PC-3 (cell line): ENCODE data around the gene DIP2C. TPM values are rescaled to one million over a fixed set of nuclear protein-coding genes. Genes with fewer than 3 reads are reported as not detected.
"Not testable (repeated sequence)": the region's sequence is repeated elsewhere in the genome, so short reads cannot be mapped to it uniquely, and the experiment has no call there.

ENCODE experiments used
- ATAC-seq: fragments of 200-7000 bp; cut with Tn5 transposase; 2 replicates; pipeline ENCODE4 v1.9.1; 2020; ENCODE audit warnings: mild to moderate bottlenecking, moderate library complexity
- BruUV-seq: library from RNA; stranded (reverse); fragments of 400-500 nt; replicated peaks from 2 replicates; lab custom pipeline; 2021; lab: Mats Ljungman, UMichigan
- CTCF ChIA-PET: fragments of 300-600 bp; sonication (Branson Sonifier 250); formaldehyde crosslinking; loops from one replicate; lab custom pipeline; 2022; ENCODE audit warnings: antibody characterized with exemption; lab: Charles Lee
- POLR2A ChIA-PET: fragments of 300-600 bp; sonication (Branson Sonifier 250); formaldehyde crosslinking; loops from one replicate; lab custom pipeline; 2022; ENCODE audit warnings: antibody characterized with exemption; ENCODE audit not compliant: unreplicated experiment; lab: Charles Lee
- DNase-seq: peaks from one replicate; pipeline ENCODE4 v3.0.0-alpha.2; 2015
- H2AFZ ChIP-seq: fragments of 300-600 bp; sonication (generic); 2 replicates; pipeline ENCODE4 v1.6.0; 2016; ENCODE audit warnings: antibody characterized with exemption, low read length
- H3F3A ChIP-seq: fragments of 300-600 bp; sonication (generic); one replicate; pipeline ENCODE4 v1.6.0; 2017; ENCODE audit warnings: antibody characterized with exemption, low read length, control low read depth, mild to moderate bottlenecking; ENCODE audit not compliant: unreplicated experiment
- H3K27ac ChIP-seq: fragments of 300-600 bp; sonication (generic); 2 replicates; pipeline ENCODE4 v1.5.1; 2016; ENCODE audit warnings: mild to moderate bottlenecking, low read length
- H3K27me3 ChIP-seq: fragments of 300-600 bp; sonication (generic); 2 replicates; pipeline ENCODE4 v1.6.1; 2016; ENCODE audit warnings: low read length, mixed read lengths
- H3K36me3 ChIP-seq: fragments of 300-600 bp; sonication (generic); 2 replicates; pipeline ENCODE4 v1.6.1; 2016; ENCODE audit warnings: low read depth, mixed run types, low read length, mixed read lengths
- H3K4me1 ChIP-seq: fragments of 300-600 bp; sonication (generic); 2 replicates; pipeline ENCODE4 v1.5.1; 2016; ENCODE audit warnings: low read length; ENCODE audit not compliant: insufficient read depth
- H3K4me2 ChIP-seq: fragments of 300-600 bp; sonication (generic); 2 replicates; pipeline ENCODE4 v1.6.0; 2016; ENCODE audit warnings: low read length
- H3K4me3 ChIP-seq: fragments of 300-600 bp; sonication (generic); 2 replicates; pipeline ENCODE4 v1.5.1; 2016; ENCODE audit warnings: mild to moderate bottlenecking, low read length, mixed read lengths
- H3K79me2 ChIP-seq: fragments of 300-600 bp; sonication (generic); 2 replicates; pipeline ENCODE4 v1.6.1; 2017; ENCODE audit warnings: low read length, mixed read lengths
- H3K9ac ChIP-seq: fragments of 300-600 bp; sonication (generic); 2 replicates; pipeline ENCODE4 v1.6.0; 2016; ENCODE audit warnings: mild to moderate bottlenecking, low read length
- H3K9me2 ChIP-seq: fragments of 300-600 bp; sonication (generic); replicated peaks from 2 replicates; pipeline ENCODE4 v1.6.1; 2016; ENCODE audit warnings: mixed run types, low read length, mixed read lengths
- H3K9me3 ChIP-seq: fragments of 300-600 bp; sonication (generic); 2 replicates; pipeline ENCODE4 v1.6.1; 2016; ENCODE audit warnings: low read length, mixed read lengths
- H4K20me1 ChIP-seq: fragments of 300-600 bp; sonication (generic); 2 replicates; pipeline ENCODE4 v1.6.1; 2016; ENCODE audit warnings: low read length, mixed read lengths
- EZH2 ChIP-seq: fragments of 300-600 bp; sonication (generic); IDR thresholded peaks from one replicate; pipeline ENCODE4 v1.6.1; 2017; ENCODE audit warnings: antibody characterized with exemption, mild to moderate bottlenecking, low read length; ENCODE audit not compliant: unreplicated experiment
- EZH2phosphoT487 ChIP-seq: fragments of 300-600 bp; sonication (generic); IDR thresholded peaks from 2 replicates; pipeline ENCODE4 v1.6.1; 2018; ENCODE audit warnings: mild to moderate bottlenecking, antibody characterized with exemption, low read length, borderline replicate concordance
- intact Hi-C: fragments of 100-400 bp; cut with micrococcal nuclease; formaldehyde crosslinking; loops from 2 replicates; pipeline ENCODE4 v1.9.0; 2023
- total RNA-seq: library from RNA; depleted of rRNA; stranded (reverse); fragments of >200 nt; gene quantifications from 2 replicates; pipeline ENCODE4 v1.2.3, GENCODE V29; 2014
- TF ChIP-seq, protein P1 (sequence below): fragments of 300-600 bp; sonication (generic); conservative IDR thresholded peaks from 2 replicates; pipeline ENCODE4 v1.5.1; 2017; ENCODE audit warnings: antibody characterized with exemption, low read depth, mild to moderate bottlenecking, low read length

DIP2C gene
- total RNA-seq, 1 experiment from 2014 or later: 3.1 TPM

DNA sequence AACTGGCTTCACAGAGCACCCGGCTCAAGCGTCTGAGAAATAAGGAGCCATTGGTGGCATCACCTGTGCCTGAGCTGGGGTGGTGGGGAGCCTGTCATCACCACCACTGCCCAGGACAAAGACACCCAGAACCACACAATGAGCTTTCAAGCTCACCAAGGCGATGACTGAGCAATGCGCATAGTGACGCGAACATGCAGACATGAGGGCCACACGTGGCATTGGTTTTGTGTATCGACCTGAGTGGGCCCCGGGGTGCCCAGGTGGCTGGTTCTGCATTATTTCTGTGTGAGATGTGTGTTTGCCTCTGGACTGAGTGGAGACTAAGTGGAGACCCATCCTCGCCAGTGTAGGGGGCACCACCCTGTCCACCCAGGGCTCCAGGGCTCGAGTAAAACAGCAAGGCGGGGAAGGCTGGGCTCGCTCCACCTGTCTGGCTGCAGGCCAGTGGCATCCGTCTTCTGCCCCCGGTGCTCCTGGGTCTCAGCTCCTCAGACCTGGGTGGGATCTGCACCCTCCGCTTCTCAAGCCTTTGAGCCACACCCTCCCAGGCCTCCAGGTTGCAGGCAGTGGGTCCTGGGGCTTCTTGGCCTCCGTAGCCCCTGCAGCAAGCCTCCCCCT is 92.6 kb downstream of the DIP2C start:
- Histone ChIP-seq H3K79me2 (no peaks in the 10 kb centered on the region), H2AFZ (no peak overlapping the region), H4K20me1 (no peaks in the 10 kb centered on the region), H3F3A (no peaks in the 10 kb centered on the region), H3K4me1 (no peaks in the 10 kb centered on the region), H3K4me3 (no peak overlapping the region), H3K27me3 (no peaks in the 10 kb centered on the region), H3K9me2 (no peaks in the 10 kb centered on the region), H3K36me3 (no peaks in the 10 kb centered on the region), H3K4me2 (no peak overlapping the region), H3K9me3 (no peaks in the 10 kb centered on the region), H3K9ac (no peak overlapping the region), H3K27ac (no peak overlapping the region)
- DNase-seq (no peak), ATAC-seq (no peak)
- BruUV-seq: no TSS peak
- intact Hi-C loops: no loop called here
- ChIA-PET CTCF (no interaction called here), POLR2A (no interaction called here)
- no peak for TF ChIP-seq EZH2
- no peak for TF ChIP-seq EZH2phosphoT487
- TF ChIP-seq, protein P1, sequence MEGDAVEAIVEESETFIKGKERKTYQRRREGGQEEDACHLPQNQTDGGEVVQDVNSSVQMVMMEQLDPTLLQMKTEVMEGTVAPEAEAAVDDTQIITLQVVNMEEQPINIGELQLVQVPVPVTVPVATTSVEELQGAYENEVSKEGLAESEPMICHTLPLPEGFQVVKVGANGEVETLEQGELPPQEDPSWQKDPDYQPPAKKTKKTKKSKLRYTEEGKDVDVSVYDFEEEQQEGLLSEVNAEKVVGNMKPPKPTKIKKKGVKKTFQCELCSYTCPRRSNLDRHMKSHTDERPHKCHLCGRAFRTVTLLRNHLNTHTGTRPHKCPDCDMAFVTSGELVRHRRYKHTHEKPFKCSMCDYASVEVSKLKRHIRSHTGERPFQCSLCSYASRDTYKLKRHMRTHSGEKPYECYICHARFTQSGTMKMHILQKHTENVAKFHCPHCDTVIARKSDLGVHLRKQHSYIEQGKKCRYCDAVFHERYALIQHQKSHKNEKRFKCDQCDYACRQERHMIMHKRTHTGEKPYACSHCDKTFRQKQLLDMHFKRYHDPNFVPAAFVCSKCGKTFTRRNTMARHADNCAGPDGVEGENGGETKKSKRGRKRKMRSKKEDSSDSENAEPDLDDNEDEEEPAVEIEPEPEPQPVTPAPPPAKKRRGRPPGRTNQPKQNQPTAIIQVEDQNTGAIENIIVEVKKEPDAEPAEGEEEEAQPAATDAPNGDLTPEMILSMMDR: no peak

DNA sequence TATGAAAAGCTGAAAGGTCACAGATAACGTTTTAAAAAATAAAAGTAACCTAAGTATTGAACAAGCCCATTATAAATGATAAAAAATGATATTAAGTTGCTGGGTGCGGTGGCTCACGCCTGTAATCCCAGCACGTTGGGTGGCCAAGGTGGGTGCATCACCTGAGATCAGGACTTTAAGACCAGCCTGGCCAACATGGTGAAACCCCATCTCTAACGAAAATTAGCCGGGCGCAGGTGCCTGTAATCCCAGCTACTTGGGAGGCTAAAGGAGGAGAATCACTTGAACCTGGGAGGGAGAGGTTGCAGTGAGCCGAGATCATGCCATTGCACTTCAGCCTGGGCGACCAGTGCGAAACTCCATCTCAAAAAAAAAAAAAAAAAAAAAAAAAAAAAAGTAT is 93.3 kb downstream of the DIP2C start:
- H2AFZ ChIP-seq, H3K9ac ChIP-seq, H3K4me1 ChIP-seq, H3K27ac ChIP-seq, ATAC-seq, H3K4me2 ChIP-seq, H3F3A ChIP-seq, CTCF ChIA-PET, H3K4me3 ChIP-seq, H3K9me3 ChIP-seq, BruUV-seq, H3K36me3 ChIP-seq, H3K27me3 ChIP-seq, intact Hi-C loops, H3K9me2 ChIP-seq, H4K20me1 ChIP-seq, DNase-seq, H3K79me2 ChIP-seq, POLR2A ChIA-PET: not testable (repeated sequence)

DNA sequence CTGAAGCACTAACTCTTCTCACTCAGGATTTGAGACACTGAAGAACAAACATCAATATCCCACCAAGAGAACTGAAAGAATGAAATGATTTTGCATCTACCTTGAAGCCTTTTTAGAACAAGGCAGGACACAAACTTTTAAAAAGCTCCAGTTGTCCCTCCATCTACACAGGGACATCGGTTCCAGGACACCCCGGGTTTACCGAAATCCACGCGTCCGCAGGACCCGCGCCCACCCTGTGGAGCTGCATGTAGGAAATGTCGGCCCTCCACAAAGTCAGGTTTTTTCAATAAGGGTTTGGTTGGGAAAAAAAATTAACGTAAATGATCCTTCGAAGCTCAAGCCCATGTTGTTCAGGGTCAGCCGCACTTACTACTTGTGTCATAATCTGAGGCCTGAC is 94.0 kb downstream of the DIP2C start:
- Histone ChIP-seq H3K9me3 (no peaks in the 10 kb centered on the region), H3K79me2 (no peaks in the 10 kb centered on the region), H2AFZ (no peak overlapping the region), H3K4me3 (no peak overlapping the region), H3K27ac (no peak overlapping the region), H3K9me2 (no peaks in the 10 kb centered on the region), H3K9ac (no peak overlapping the region), H4K20me1 (no peaks in the 10 kb centered on the region), H3K4me2 (no peak overlapping the region), H3F3A (no peaks in the 10 kb centered on the region), H3K36me3 (no peaks in the 10 kb centered on the region), H3K4me1 (no peaks in the 10 kb centered on the region), H3K27me3 (no peaks in the 10 kb centered on the region)
- intact Hi-C loops: no loop called here
- TF ChIP-seq EZH2phosphoT487 (no peak), EZH2 (no peak)
- TF ChIP-seq, protein P1: no peak
- ATAC-seq (no peak), DNase-seq (no peak)
- ChIA-PET CTCF (no interaction called here), POLR2A (no interaction called here)
- no TSS peak for BruUV-seq
